ENCODE results near the gene ADAMTS9. TPM values are rescaled to one million over a fixed set of nuclear protein-coding genes. Genes with fewer than 3 reads are reported as not detected.

Gene ADAMTS9
- total RNA-seq, 4 donors from 2014 or later: 6.3 to 20.1 (median 13.0) TPM

- intact Hi-C loops (cut with DNase I; ENCODE audit: low total_unique reads) (no loop called here), in situ Hi-C loops (cut with MboI; ENCODE audit: low pct_ligation_motif_present in 1 of 4, low pct_unique_long_range_greater_than_20kb in 1 of 4, low sequenced_read_pairs in 3 of 4) (no loop called here)
- Histone ChIP-seq H3K4me1 (no peaks in the 10 kb centered on the region), H3K27me3 (no peaks in the 10 kb centered on the region), H3K36me3 (no peaks in the 10 kb centered on the region), H3K27ac (peak overlapping the region in 1 of 4 donors; percentile 14), H3K4me3 (no peak overlapping the region), H3K9me3 (no peaks in the 10 kb centered on the region)
- WGBS, 2 donors (ENCODE audit: low coverage in 1 of 2): 53 to 66% methylated on average over 6 to 7 of the region's 7 CpGs
- DNase-seq: no peak
- TF ChIP-seq POLR2A (IDR thresholded peaks at IDR 0.05): no peak
- TF ChIP-seq POLR2AphosphoS5 (IDR thresholded peaks at IDR 0.05): peak in 2 of 3 donors; percentile 17 to 32
These were observed 60.1 kb downstream of the ADAMTS9 start for GRCh38 chr3:64627471-64628321.

- no peak overlapping the region for H3K4me3 ChIP-seq
- no peak overlapping the region for H3K27ac ChIP-seq
- intact Hi-C loops (cut with DNase I; ENCODE audit: low total_unique reads) (no loop called here), in situ Hi-C loops (cut with MboI; ENCODE audit: low pct_ligation_motif_present in 1 of 4, low pct_unique_long_range_greater_than_20kb in 1 of 4, low sequenced_read_pairs in 3 of 4) (no loop called here)
- H3K4me1 ChIP-seq: no peaks in the 10 kb centered on the region
- no peak for DNase-seq
- no peak for TF ChIP-seq POLR2AphosphoS5 (IDR thresholded peaks at IDR 0.05)
- TF ChIP-seq EP300 (IDR thresholded peaks at IDR 0.05; ENCODE audit: low read depth): no peak
- TF ChIP-seq POLR2A (IDR thresholded peaks at IDR 0.05): no peak
- no peak for TF ChIP-seq CTCF (IDR thresholded peaks at IDR 0.05)
- 89 to 94% methylated on average over 5 of the region's 5 CpGs for WGBS, 2 donors (ENCODE audit: low coverage in 1 of 2)
- no peaks in the 10 kb centered on the region for H3K9me3 ChIP-seq
- H3K27me3 ChIP-seq: no peaks in the 10 kb centered on the region
- no peaks in the 10 kb centered on the region for H3K36me3 ChIP-seq
These were observed 60.8 kb downstream of the ADAMTS9 start for GRCh38 chr3:64627042-64627441.

GRCh38 chr3:64625381-64625780, 62.4 kb downstream of the ADAMTS9 start:
- H3K27me3 ChIP-seq: no peaks in the 10 kb centered on the region
- no peak overlapping the region for H3K4me3 ChIP-seq
- TF ChIP-seq EP300 (IDR thresholded peaks at IDR 0.05; ENCODE audit: low read depth) (no peak), POLR2A (IDR thresholded peaks at IDR 0.05) (no peak), CTCF (IDR thresholded peaks at IDR 0.05) (no peak), POLR2AphosphoS5 (IDR thresholded peaks at IDR 0.05) (no peak)
- WGBS, 2 donors (ENCODE audit: low coverage in 1 of 2): 83 to 86% methylated on average over 1 of the region's 1 CpG
- in situ Hi-C loops (cut with MboI; ENCODE audit: low pct_ligation_motif_present in 1 of 4, low pct_unique_long_range_greater_than_20kb in 1 of 4, low sequenced_read_pairs in 3 of 4): no loop called here
- no peak for DNase-seq
- no peaks in the 10 kb centered on the region for H3K9me3 ChIP-seq
- no peak overlapping the region for H3K27ac ChIP-seq
- H3K4me1 ChIP-seq: no peaks in the 10 kb centered on the region
- no peaks in the 10 kb centered on the region for H3K36me3 ChIP-seq
- intact Hi-C loops (cut with DNase I; ENCODE audit: low total_unique reads): no loop called here

- intact Hi-C loops (cut with DNase I; ENCODE audit: low total_unique reads): no loop called here
- no peak overlapping the region for H3K4me3 ChIP-seq
- in situ Hi-C loops (cut with MboI; ENCODE audit: low pct_ligation_motif_present in 1 of 4, low pct_unique_long_range_greater_than_20kb in 1 of 4, low sequenced_read_pairs in 3 of 4): no loop called here
- no peaks in the 10 kb centered on the region for H3K36me3 ChIP-seq
- TF ChIP-seq POLR2A (IDR thresholded peaks at IDR 0.05): no peak
- no peak for TF ChIP-seq EP300 (IDR thresholded peaks at IDR 0.05; ENCODE audit: low read depth)
- no peak for TF ChIP-seq CTCF (IDR thresholded peaks at IDR 0.05)
- TF ChIP-seq POLR2AphosphoS5 (IDR thresholded peaks at IDR 0.05): no peak
- 83 to 94% methylated on average over 2 of the region's 2 CpGs for WGBS, 2 donors (ENCODE audit: low coverage in 1 of 2)
- no peaks in the 10 kb centered on the region for H3K27me3 ChIP-seq
- DNase-seq: no peak
- H3K9me3 ChIP-seq: no peaks in the 10 kb centered on the region
- H3K27ac ChIP-seq: no peak overlapping the region
- no peaks in the 10 kb centered on the region for H3K4me1 ChIP-seq
These were observed 64.7 kb downstream of the ADAMTS9 start for GRCh38 chr3:64623125-64623524.
